HCT116 (cell line): ENCODE measurements around the gene ZMYND19.

Experiments
- CTCF ChIP-seq, 3 experiments: fragments of 200-600 bp in 1 of 3; sonication (generic) in 1 of 3; IDR thresholded peaks in 2 of 3; conservative IDR thresholded peaks in 1 of 3; 2 replicates each; pipeline ENCODE4 v1.5.1; 2012 to 2017; ENCODE audit warnings: low read depth in 2 of 3, low read length in 2 of 3, antibody characterized with exemption in 1 of 3, borderline replicate concordance in 1 of 3, control low read depth in 1 of 3, mild to moderate bottlenecking in 1 of 3, mixed read lengths in 1 of 3, mixed run types in 1 of 3, moderate library complexity in 1 of 3; ENCODE audit not compliant: insufficient read depth in 1 of 3
- EZH2 ChIP-seq: fragments of 200-600 bp; sonication (generic); IDR thresholded peaks from 2 replicates; pipeline ENCODE4 v1.6.1; 2017; ENCODE audit warnings: antibody characterized with exemption, mixed run types
- EZH2phosphoT487 ChIP-seq: fragments of 200-600 bp; IDR thresholded peaks from 2 replicates; pipeline ENCODE4 v1.6.1; 2018; ENCODE audit warnings: antibody characterized with exemption, borderline replicate concordance
- JUND ChIP-seq: IDR thresholded peaks from 2 replicates; pipeline ENCODE4 v1.6.1; 2012
- POLR2A ChIP-seq: IDR thresholded peaks from 2 replicates; pipeline ENCODE4 v1.7.0; 2011; ENCODE audit warnings: borderline replicate concordance; ENCODE audit not compliant: insufficient read depth, insufficient read length; ENCODE audit errors: extremely low read depth
- POLR2AphosphoS5 ChIP-seq: IDR thresholded peaks from 2 replicates; pipeline ENCODE4 v1.6.1; 2011; ENCODE audit warnings: mild to moderate bottlenecking, low read depth, low read length, moderate library complexity
- SRF ChIP-seq: IDR thresholded peaks from 2 replicates; pipeline ENCODE4 v1.6.1; 2012; ENCODE audit warnings: low read depth

GRCh38 chr9:137580209-137580953, 9.9 kb downstream of the ZMYND19 start:
- no peak for TF ChIP-seq JUND
- TF ChIP-seq SRF = no peak
- TF ChIP-seq POLR2A = no peak
- TF ChIP-seq CTCF (IDR thresholded peaks at IDR 0.05 in 2 of 3, conservative IDR thresholded peaks at IDR 0.05 in 1 of 3; ENCODE audit: borderline replicate concordance in 1 of 3, insufficient read depth in 1 of 3, low read depth in 2 of 3, low read length in 2 of 3) = no peak
- no peak for TF ChIP-seq EZH2
- no peak for TF ChIP-seq POLR2AphosphoS5
- no peak for TF ChIP-seq EZH2phosphoT487
